GM18517 (cell line): Measurements from ENCODE around the gene PMPCA.

ENCODE experiments used
- ATAC-seq: cut with Tn5 transposase; IDR thresholded peaks from one replicate; pipeline ENCODE4 v1.9.1; 2021; ENCODE audit warnings: mild to moderate bottlenecking, moderate library complexity; ENCODE audit not compliant: unreplicated experiment

Gene PMPCA

GRCh38 chr9:136373300-136374182 is 36.9 kb upstream of the PMPCA start, which contains the start of gene CARD9:
Gene CARD9, minus strand, starts transcription at chr9:136373669. Its CDS starts 1,591 bp downstream, at chr9:136372078.
- ATAC-seq = no peak

GRCh38 chr9:136374183-136374575 is 36.3 kb upstream of the PMPCA start:
- no peak for ATAC-seq

GRCh38 chr9:136375096-136375495 is 35.4 kb upstream of the PMPCA start:
- ATAC-seq = no peak

GRCh38 chr9:136376457-136376856 is 34.0 kb upstream of the PMPCA start:
- no peak for ATAC-seq

- no peak for ATAC-seq
These were observed 32.9 kb upstream of the PMPCA start for GRCh38 chr9:136377341-136378169.

GRCh38 chr9:136378170-136379002 is 32.1 kb upstream of the PMPCA start:
- no peak for ATAC-seq

GRCh38 chr9:136379003-136379287 is 31.5 kb upstream of the PMPCA start:
- ATAC-seq = no peak

- ATAC-seq = no peak
These were observed 31.1 kb upstream of the PMPCA start for GRCh38 chr9:136379401-136379800.

- ATAC-seq = no peak
These were observed 30.6 kb upstream of the PMPCA start for GRCh38 chr9:136379891-136380290.

- ATAC-seq = no peak
These were observed 30.1 kb upstream of the PMPCA start for GRCh38 chr9:136380381-136380780.

- ATAC-seq = no peak
These were observed 29.1 kb upstream of the PMPCA start for GRCh38 chr9:136381311-136381710.

GRCh38 chr9:136381966-136382513 is 28.4 kb upstream of the PMPCA start:
- ATAC-seq = no peak

GRCh38 chr9:136383436-136383835 is 27.0 kb upstream of the PMPCA start:
- ATAC-seq = no peak

GRCh38 chr9:136385015-136385414 is 25.4 kb upstream of the PMPCA start:
- ATAC-seq = no peak

- no peak for ATAC-seq
These were observed 24.4 kb upstream of the PMPCA start for GRCh38 chr9:136386018-136386417.

GRCh38 chr9:136387217-136387616 is 23.2 kb upstream of the PMPCA start:
- no peak for ATAC-seq

- no peak for ATAC-seq
These were observed 21.1 kb upstream of the PMPCA start for GRCh38 chr9:136389396-136389795.

GRCh38 chr9:136391737-136392537 is 18.5 kb upstream of the PMPCA start:
- no peak for ATAC-seq

- ATAC-seq = no peak
These were observed 17.7 kb upstream of the PMPCA start for GRCh38 chr9:136392538-136393449.
